ENCODE data around the gene PAQR4. TPM values are rescaled to one million over a fixed set of nuclear protein-coding genes. Genes with fewer than 3 reads are reported as not detected.

The PAQR4 gene
- polyA plus RNA-seq, 2 of the 4 experiments (the other 2 are of a cell fraction): 8.0 to 18.6 TPM

- no peak for TF ChIP-seq USF2 (IDR thresholded peaks at IDR 0.05)
- TF ChIP-seq RAD21 (conservative IDR thresholded peaks at IDR 0.05 in 1 of 2, IDR thresholded peaks at IDR 0.05 in 1 of 2): no peak
Observed at GRCh38 chr16:2950353-2950724, 18.8 kb upstream of the PAQR4 start (continued).

GRCh38 chr16:2950773-2951172, 18.4 kb upstream of the PAQR4 start:
- H3K4me1 ChIP-seq: 0 out of 3 replicates have a peak, but pooled peaks cover under 1% of the 10 kb centered on the region
- CTCF ChIA-PET: interaction anchor here (1.2 to 19.4 kb wide), 4 partner anchors 11 to 82 kb away, joined by 3 to 190 read pairs (median 60); partner anchors contain the start of gene KREMEN2
- 89% methylated on average over 10 of the region's 16 CpGs for WGBS (ENCODE audit: missing lambda C conversion rate)
- ATAC-seq (no peak), FAIRE-seq (no peak), DNase-seq (ENCODE audit: low read depth in 1 of 2, low spot score in 1 of 2) (no peak)
- no peak overlapping the region for H3K4me3 ChIP-seq
- POLR2A ChIA-PET: no interaction called here
- H3K9me3 ChIP-seq: no peaks in the 10 kb centered on the region
- TF ChIP-seq HOXB13 (CRISPR knock-in tag; IDR thresholded peaks at IDR 0.05; ENCODE audit: low read depth) (no peak), ZNF302 (CRISPR knock-in tag; IDR thresholded peaks at IDR 0.05) (no peak), EHMT2 (IDR thresholded peaks at IDR 0.05; ENCODE audit: low read depth) (no peak), ZFP36 (IDR thresholded peaks at IDR 0.05; ENCODE audit: borderline replicate concordance, partially characterized antibody) (no peak), EHF (CRISPR knock-in tag; IDR thresholded peaks at IDR 0.05) (no peak)
- no peak overlapping the region for H3K4me2 ChIP-seq
- H3K27ac ChIP-seq: no peak overlapping the region

GRCh38 chr16:2952679-2953078, 16.5 kb upstream of the PAQR4 start:
- POLR2A ChIA-PET: no interaction called here
- peaks cover 11% of the 10 kb centered on the region for H3K4me1 ChIP-seq
- DNase-seq (ENCODE audit: low read depth in 1 of 2, low spot score in 1 of 2): no peak
- WGBS (ENCODE audit: missing lambda C conversion rate): 70% methylated on average over 11 of the region's 11 CpGs
- H3K4me3 ChIP-seq: no peak overlapping the region
- ATAC-seq: no peak
- no peak overlapping the region for H3K4me2 ChIP-seq
- no peaks in the 10 kb centered on the region for H3K9me3 ChIP-seq
- no peak for FAIRE-seq
- H3K27ac ChIP-seq: no peak overlapping the region
- TF ChIP-seq ESRRA (IDR thresholded peaks at IDR 0.05; ENCODE audit: borderline replicate concordance, low read length) (no peak), ATOH8 (CRISPR knock-in tag; IDR thresholded peaks at IDR 0.05; ENCODE audit: low read depth) (no peak), PHF8 (IDR thresholded peaks at IDR 0.05; ENCODE audit: borderline replicate concordance, low read depth) (no peak)
- CTCF ChIA-PET: interaction anchor here (0.9 to 19.4 kb wide), 5 partner anchors 9 to 32 kb away, joined by 3 to 190 read pairs (median 4); partner anchors contain the start of gene KREMEN2

- no peak for DNase-seq (ENCODE audit: low read depth in 1 of 2, low spot score in 1 of 2)
Observed at GRCh38 chr16:2953706-2954627, 15.2 kb upstream of the PAQR4 start.

More at GRCh38 chr16:2953706-2954627, 15.2 kb upstream of the PAQR4 start:
- no peak for ATAC-seq
- Histone ChIP-seq H3K4me3 (no peak overlapping the region), H3K4me2 (no peak overlapping the region), H3K9me3 (no peaks in the 10 kb centered on the region), H3K4me1 (peaks cover 11% of the 10 kb centered on the region), H3K27ac (no peak overlapping the region)
- WGBS (ENCODE audit: missing lambda C conversion rate): 62% methylated on average over 26 of the region's 31 CpGs
- POLR2A ChIA-PET: no interaction called here
- no peak for TF ChIP-seq RCOR1 (IDR thresholded peaks at IDR 0.05; ENCODE audit: low read depth, low read length)
- no peak for TF ChIP-seq CTCF (IDR thresholded peaks at IDR 0.05)
- CTCF ChIA-PET: interaction anchor here (0.9 to 19.4 kb wide), 5 partner anchors 8 to 35 kb away, joined by 3 to 190 read pairs (median 4); partner anchors contain the start of gene KREMEN2
- FAIRE-seq: no peak
